Dendritic cell treated with granulocyte-macrophage colony-stimulating factor and Interleukin-4, amounts not matched to agents 40 ng/mL and 50 ng/mL, for 4 days (primary cell): ENCODE data around the gene KRTAP10-4.
"Not testable (repeated sequence)": the region's sequence is repeated elsewhere in the genome, so short reads cannot be mapped to it uniquely, and the experiment has no call there.

ENCODE experiments used
- H3K27ac Mint-ChIP-seq: one replicate; pipeline ENCODE4 v1.8.0; 2022; ENCODE audit warnings: mild to moderate bottlenecking, mixed read lengths
- H3K27me3 Mint-ChIP-seq: one replicate; pipeline ENCODE4 v1.8.0; 2022; ENCODE audit warnings: mild to moderate bottlenecking, mixed read lengths
- H3K36me3 Mint-ChIP-seq: one replicate; pipeline ENCODE4 v1.8.0; 2022; ENCODE audit warnings: low read depth, mixed read lengths
- H3K4me1 Mint-ChIP-seq: one replicate; pipeline ENCODE4 v1.8.0; 2022; ENCODE audit warnings: low read depth, mixed read lengths
- H3K4me3 Mint-ChIP-seq: one replicate; pipeline ENCODE4 v1.8.0; 2022; ENCODE audit warnings: mild to moderate bottlenecking, moderate library complexity, mixed read lengths
- H3K9me3 Mint-ChIP-seq: one replicate; pipeline ENCODE4 v1.8.0; 2022; ENCODE audit warnings: mixed read lengths
- intact Hi-C: fragments of 100-400 bp; cut with micrococcal nuclease; formaldehyde crosslinking; loops from one replicate; pipeline ENCODE4 v1.15.0; 2022

Gene KRTAP10-4

GRCh38 chr21:44558329-44558675 lies 15.2 kb upstream of the KRTAP10-4 start:
- H3K4me3 Mint-ChIP-seq, intact Hi-C loops, H3K36me3 Mint-ChIP-seq, H3K27ac Mint-ChIP-seq, H3K4me1 Mint-ChIP-seq: not testable (repeated sequence)
- Mint-ChIP-seq H3K27me3 (peaks cover 37% of the 10 kb centered on the region), H3K9me3 (peaks cover 19% of the 10 kb centered on the region)

DNA sequence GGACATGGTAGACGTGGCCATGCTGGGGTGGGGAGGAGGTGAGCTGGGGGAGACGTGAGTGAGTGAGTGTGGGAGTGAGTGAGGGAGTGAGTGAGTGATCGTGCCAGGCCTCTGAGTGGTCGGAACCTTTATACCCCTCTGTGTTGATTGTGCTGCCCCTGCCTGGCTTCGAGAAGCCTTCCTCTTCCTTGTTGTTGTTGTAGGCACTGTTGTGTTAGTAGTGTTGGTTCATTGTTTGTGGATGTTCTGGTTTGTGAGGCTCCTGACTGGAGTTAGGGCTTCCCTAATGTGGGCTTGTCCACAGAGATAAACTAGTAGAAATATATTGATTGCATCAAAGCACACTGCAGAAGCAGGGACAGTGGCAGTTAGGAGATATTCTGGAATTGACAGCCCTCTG lies 14.8 kb upstream of the KRTAP10-4 start, which contains the start of gene KRTAP10-3:
KRTAP10-3 (minus strand) TSS at position 101 of the 400 bp plus-strand sequence; CDS start at position 21, 80 bp downstream.
- Mint-ChIP-seq H3K27me3 (peaks cover 36% of the 10 kb centered on the region), H3K27ac (no peak within 1 kb of the TSS), H3K4me1 (no peaks in the 10 kb centered on the region), H3K4me3 (no peak within 1 kb of the TSS), H3K36me3 (no peaks in the 10 kb centered on the region), H3K9me3 (peaks cover 19% of the 10 kb centered on the region)
- intact Hi-C loops = no loop called here

GRCh38 chr21:44564099-44564498 lies 9.4 kb upstream of the KRTAP10-4 start:
- H3K27me3 Mint-ChIP-seq = peaks cover 21% of the 10 kb centered on the region
- no peak overlapping the region for H3K4me3 Mint-ChIP-seq
- peaks cover 8% of the 10 kb centered on the region for H3K4me1 Mint-ChIP-seq
- intact Hi-C loops = no loop called here
- no peaks in the 10 kb centered on the region for H3K36me3 Mint-ChIP-seq
- peaks cover 19% of the 10 kb centered on the region for H3K9me3 Mint-ChIP-seq
- no peak overlapping the region for H3K27ac Mint-ChIP-seq

- Mint-ChIP-seq H3K4me1 (peaks cover 8% of the 10 kb centered on the region), H3K27ac (peak overlapping the region; percentile 73), H3K4me3 (no peak overlapping the region), H3K9me3 (peaks cover 19% of the 10 kb centered on the region), H3K36me3 (no peaks in the 10 kb centered on the region), H3K27me3 (peaks cover 20% of the 10 kb centered on the region)
- intact Hi-C loops = no loop called here
Observed at GRCh38 chr21:44564886-44565598, 8.5 kb upstream of the KRTAP10-4 start.

- H3K4me3 Mint-ChIP-seq = no peak overlapping the region
- peaks cover 9% of the 10 kb centered on the region for H3K9me3 Mint-ChIP-seq
- intact Hi-C loops = no loop called here
- H3K27ac Mint-ChIP-seq = no peak overlapping the region
- H3K36me3 Mint-ChIP-seq = no peaks in the 10 kb centered on the region
- peaks cover 8% of the 10 kb centered on the region for H3K4me1 Mint-ChIP-seq
- H3K27me3 Mint-ChIP-seq = peaks cover 15% of the 10 kb centered on the region
Observed at GRCh38 chr21:44566403-44566802, 7.1 kb upstream of the KRTAP10-4 start.

DNA sequence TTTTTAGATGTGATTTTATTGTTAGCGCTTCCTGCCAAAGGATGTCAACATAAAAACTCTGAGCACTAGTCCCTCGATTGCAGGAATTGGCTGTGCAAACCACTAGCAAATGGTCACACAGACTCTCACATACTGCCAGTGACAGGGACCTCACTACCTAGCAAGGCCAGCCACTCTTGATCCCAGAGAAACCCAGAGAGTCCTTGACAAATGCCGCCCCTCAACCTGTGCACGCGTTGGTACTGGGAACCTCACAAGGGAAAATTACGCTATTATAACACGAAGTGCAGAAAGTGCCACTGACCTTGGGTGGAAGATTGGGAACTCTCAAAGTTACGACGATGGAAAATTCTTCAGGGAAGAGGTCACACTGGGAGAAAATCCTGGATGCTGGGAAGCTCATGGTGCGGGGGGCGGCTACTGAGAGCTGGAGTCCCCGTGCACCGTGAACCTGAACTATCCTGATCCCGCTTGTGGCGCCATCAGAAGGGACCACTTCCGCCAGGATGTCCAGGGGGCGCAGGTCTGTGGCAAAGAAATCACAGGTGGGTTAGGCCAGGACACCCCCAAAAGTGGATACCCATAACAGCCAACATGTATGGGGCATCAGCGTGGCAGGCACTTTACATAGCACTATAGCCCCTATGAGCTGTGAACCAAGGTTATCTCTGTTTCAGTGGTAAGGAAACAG lies 5.9 kb upstream of the KRTAP10-4 start:
- Mint-ChIP-seq H3K4me3 (no peak overlapping the region), H3K9me3 (peaks cover 2% of the 10 kb centered on the region), H3K36me3 (no peaks in the 10 kb centered on the region), H3K27ac (no peak overlapping the region), H3K27me3 (peaks cover 17% of the 10 kb centered on the region), H3K4me1 (peaks cover 8% of the 10 kb centered on the region)
- intact Hi-C loops = no loop called here

- no peak overlapping the region for H3K4me3 Mint-ChIP-seq
Observed at GRCh38 chr21:44568261-44568660, 5.3 kb upstream of the KRTAP10-4 start.

DNA sequence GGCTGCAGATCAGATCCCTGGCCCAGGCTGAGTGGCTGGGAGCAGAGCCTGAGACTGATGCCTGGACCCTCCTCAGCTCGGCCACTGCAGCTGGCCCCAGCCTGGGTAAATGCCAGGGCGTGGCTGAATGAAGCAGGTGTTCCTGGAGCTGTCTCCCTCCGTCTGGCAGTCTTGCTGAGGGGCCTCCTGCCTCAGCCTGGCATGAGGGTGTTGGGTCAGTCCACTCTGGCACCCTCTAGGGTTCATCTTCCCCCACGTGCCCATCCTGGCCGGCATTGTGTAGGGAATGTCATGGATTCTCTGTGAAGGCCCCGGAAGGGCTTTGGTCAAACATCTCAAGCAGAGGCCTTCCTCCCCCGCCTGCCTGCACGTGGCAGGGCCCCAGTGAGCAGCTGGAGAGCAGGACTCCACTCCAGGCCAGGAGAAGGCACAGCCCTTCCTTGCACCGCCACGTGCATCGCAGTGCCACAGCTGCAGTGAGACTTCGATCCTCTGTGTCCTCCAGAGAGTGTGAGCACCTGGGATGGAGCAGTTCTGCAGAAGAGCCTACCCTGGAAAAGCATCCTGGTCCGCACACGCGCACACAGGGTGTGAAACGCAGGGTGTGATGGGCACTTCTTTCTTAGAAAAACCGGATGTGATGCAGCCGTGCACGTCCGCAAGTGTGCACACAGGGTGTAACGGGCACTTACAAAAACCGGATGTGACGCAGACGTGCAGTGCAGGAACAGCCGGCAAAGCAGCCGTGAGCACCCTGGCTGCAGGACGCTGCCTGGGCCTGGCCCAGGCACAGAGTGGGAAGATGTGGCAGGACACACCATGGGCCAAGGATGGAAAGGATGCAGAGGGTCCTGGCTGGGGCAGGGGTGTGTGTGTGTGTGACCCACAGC lies 4.6 kb upstream of the KRTAP10-4 start:
- intact Hi-C loops = no loop called here
- H3K4me1 Mint-ChIP-seq = peaks cover 8% of the 10 kb centered on the region
- no peak overlapping the region for H3K4me3 Mint-ChIP-seq
- H3K36me3 Mint-ChIP-seq = no peaks in the 10 kb centered on the region
- no peak overlapping the region for H3K27ac Mint-ChIP-seq
- peaks cover 27% of the 10 kb centered on the region for H3K27me3 Mint-ChIP-seq
- no peaks in the 10 kb centered on the region for H3K9me3 Mint-ChIP-seq

More at GRCh38 chr21:44568261-44568660, 5.3 kb upstream of the KRTAP10-4 start:
- no peak overlapping the region for H3K27ac Mint-ChIP-seq
- H3K36me3 Mint-ChIP-seq = no peaks in the 10 kb centered on the region
- H3K27me3 Mint-ChIP-seq = peaks cover 21% of the 10 kb centered on the region
- H3K9me3 Mint-ChIP-seq = no peaks in the 10 kb centered on the region
- intact Hi-C loops = no loop called here
- H3K4me1 Mint-ChIP-seq = peaks cover 8% of the 10 kb centered on the region

GRCh38 chr21:44569861-44570517 lies 3.5 kb upstream of the KRTAP10-4 start:
- peaks cover 38% of the 10 kb centered on the region for H3K27me3 Mint-ChIP-seq
- H3K36me3 Mint-ChIP-seq = no peaks in the 10 kb centered on the region
- H3K4me3 Mint-ChIP-seq = no peak overlapping the region
- peaks cover 5% of the 10 kb centered on the region for H3K4me1 Mint-ChIP-seq
- no peak overlapping the region for H3K27ac Mint-ChIP-seq
- H3K9me3 Mint-ChIP-seq = no peaks in the 10 kb centered on the region
- intact Hi-C loops = no loop called here

GRCh38 chr21:44571296-44571695 lies 2.2 kb upstream of the KRTAP10-4 start:
- Mint-ChIP-seq H3K9me3 (peaks cover under 1% of the 10 kb centered on the region), H3K4me1 (no peaks in the 10 kb centered on the region), H3K36me3 (no peaks in the 10 kb centered on the region), H3K4me3 (no peak overlapping the region), H3K27ac (no peak overlapping the region), H3K27me3 (peaks cover 43% of the 10 kb centered on the region)
- intact Hi-C loops = no loop called here

- H3K4me1 Mint-ChIP-seq = no peaks in the 10 kb centered on the region
- H3K4me3 Mint-ChIP-seq = no peak overlapping the region
- peaks cover 8% of the 10 kb centered on the region for H3K9me3 Mint-ChIP-seq
- H3K36me3 Mint-ChIP-seq = no peaks in the 10 kb centered on the region
- intact Hi-C loops = no loop called here
- H3K27me3 Mint-ChIP-seq = peaks cover 43% of the 10 kb centered on the region
- H3K27ac Mint-ChIP-seq = no peak overlapping the region
Observed at GRCh38 chr21:44571844-44572782, 1.4 kb upstream of the KRTAP10-4 start.

- Mint-ChIP-seq H3K27ac (no peak overlapping the region), H3K4me3 (no peak overlapping the region), H3K27me3 (peaks cover 37% of the 10 kb centered on the region), H3K4me1 (no peaks in the 10 kb centered on the region), H3K9me3 (peaks cover 14% of the 10 kb centered on the region), H3K36me3 (no peaks in the 10 kb centered on the region)
- intact Hi-C loops = no loop called here
Observed at GRCh38 chr21:44572959-44573583, 458 bp upstream of the KRTAP10-4 start.
